ENCODE data around the gene OR13J1. TPM values are rescaled to one million over a fixed set of nuclear protein-coding genes. Genes with fewer than 3 reads are reported as not detected.

OR13J1 gene
- polyA plus RNA-seq, 1 donor, result 0.21 TPM

DNA sequence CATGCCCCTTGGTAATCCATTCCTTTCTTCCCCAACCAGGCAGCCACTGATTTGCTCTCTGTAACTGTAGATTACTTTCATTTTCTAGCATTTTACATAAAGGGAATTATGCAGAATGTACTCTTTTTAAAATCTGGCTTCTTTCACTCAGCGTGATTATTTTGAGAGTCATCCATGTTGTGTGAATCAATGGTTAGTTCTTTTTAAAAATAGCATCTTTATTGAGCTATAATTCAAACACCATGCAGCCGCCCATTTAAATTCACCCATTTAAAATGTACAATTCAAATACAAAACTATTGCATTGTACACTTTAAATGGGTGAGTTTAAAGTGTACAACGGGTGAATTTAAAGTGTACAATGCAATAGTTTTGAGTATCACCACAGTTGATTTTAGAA lies 2.3 kb upstream of the OR13J1 start:
- DNase-seq, result no peak
- Histone ChIP-seq H3K36me3 (ENCODE audit: control insufficient read depth, insufficient read depth, low read length) (no peaks in the 10 kb centered on the region), H3K9me3 (ENCODE audit: control insufficient read depth, low read depth, low read length) (no peaks in the 10 kb centered on the region), H3K4me3 (ENCODE audit: low read length) (no peak overlapping the region), H3K27ac (ENCODE audit: low read length) (no peak overlapping the region), H3K27me3 (ENCODE audit: control insufficient read depth, insufficient read depth, low read length) (peaks cover 2% of the 10 kb centered on the region), H3K4me1 (ENCODE audit: control insufficient read depth, insufficient read depth, low read length) (no peaks in the 10 kb centered on the region)
- WGBS (ENCODE audit: insufficient coverage, low lambda C conversion rate), result 70% methylated on average over 2 of the region's 3 CpGs

DNA sequence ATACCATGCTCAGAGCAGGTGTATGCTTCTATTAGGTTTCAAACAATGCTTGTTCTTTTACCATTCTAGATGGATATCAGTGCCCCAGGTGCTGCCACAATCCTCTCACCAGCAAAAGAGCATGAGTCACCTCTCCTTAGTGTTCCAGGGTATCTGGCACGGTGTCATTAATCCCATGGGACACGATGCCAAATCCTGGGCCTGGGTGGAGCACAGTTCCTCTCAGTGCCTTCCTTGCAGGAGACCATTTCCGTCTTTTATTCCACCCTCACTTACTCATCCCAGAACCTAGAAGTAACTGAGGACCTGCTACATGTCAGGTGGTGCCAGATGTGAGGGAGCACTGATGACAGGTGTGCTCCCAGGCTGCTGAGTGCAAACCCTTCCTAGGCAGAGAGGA lies 1.3 kb upstream of the OR13J1 start:
- Histone ChIP-seq H3K27ac (ENCODE audit: low read length) (no peak overlapping the region), H3K4me1 (ENCODE audit: control insufficient read depth, insufficient read depth, low read length) (no peaks in the 10 kb centered on the region), H3K9me3 (ENCODE audit: control insufficient read depth, low read depth, low read length) (no peaks in the 10 kb centered on the region), H3K4me3 (ENCODE audit: low read length) (no peak overlapping the region), H3K36me3 (ENCODE audit: control insufficient read depth, insufficient read depth, low read length) (no peaks in the 10 kb centered on the region), H3K27me3 (ENCODE audit: control insufficient read depth, insufficient read depth, low read length) (peaks cover 2% of the 10 kb centered on the region)
- WGBS (ENCODE audit: insufficient coverage, low lambda C conversion rate), result no CpG with 5 or more reads among the region's 3 CpGs
- DNase-seq, result no peak

DNA sequence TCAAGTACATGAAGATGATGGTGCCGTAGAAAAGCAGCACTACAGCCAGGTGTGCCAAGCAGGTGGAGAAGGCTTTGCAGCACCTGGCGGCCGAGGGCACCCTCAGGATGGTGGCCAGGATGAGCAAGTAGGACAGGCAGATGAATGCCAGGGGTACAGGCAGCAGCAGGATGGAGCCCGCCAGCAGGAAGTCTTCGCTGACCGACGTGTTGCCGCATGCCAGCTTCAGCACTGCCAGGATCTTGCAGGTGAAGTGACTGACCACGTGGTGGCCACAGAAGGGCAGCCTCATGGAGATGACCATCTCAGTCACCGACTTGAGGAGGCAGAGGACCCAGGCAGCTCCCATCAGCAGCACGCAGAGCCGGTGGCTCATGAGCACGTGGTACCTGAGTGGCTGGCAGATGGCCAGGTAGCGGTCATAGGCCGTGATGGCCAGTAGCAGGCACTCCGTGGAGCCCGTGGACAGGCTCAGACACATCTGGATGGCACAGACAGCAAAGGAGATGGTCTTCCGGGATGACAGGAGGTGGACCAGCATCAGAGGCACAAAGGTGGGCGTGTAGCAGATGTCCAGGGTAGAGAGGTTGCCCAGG lies 482 bp downstream of the OR13J1 start:
- Histone ChIP-seq H3K27me3 (ENCODE audit: control insufficient read depth, insufficient read depth, low read length) (peaks cover 2% of the 10 kb centered on the region), H3K9me3 (ENCODE audit: control insufficient read depth, low read depth, low read length) (no peaks in the 10 kb centered on the region), H3K4me1 (ENCODE audit: control insufficient read depth, insufficient read depth, low read length) (no peaks in the 10 kb centered on the region), H3K4me3 (ENCODE audit: low read length) (no peak overlapping the region), H3K36me3 (ENCODE audit: control insufficient read depth, insufficient read depth, low read length) (no peaks in the 10 kb centered on the region), H3K27ac (ENCODE audit: low read length) (no peak overlapping the region)
- no CpG with 5 or more reads among the region's 19 CpGs for WGBS (ENCODE audit: insufficient coverage, low lambda C conversion rate)
- DNase-seq, result no peak

DNA sequence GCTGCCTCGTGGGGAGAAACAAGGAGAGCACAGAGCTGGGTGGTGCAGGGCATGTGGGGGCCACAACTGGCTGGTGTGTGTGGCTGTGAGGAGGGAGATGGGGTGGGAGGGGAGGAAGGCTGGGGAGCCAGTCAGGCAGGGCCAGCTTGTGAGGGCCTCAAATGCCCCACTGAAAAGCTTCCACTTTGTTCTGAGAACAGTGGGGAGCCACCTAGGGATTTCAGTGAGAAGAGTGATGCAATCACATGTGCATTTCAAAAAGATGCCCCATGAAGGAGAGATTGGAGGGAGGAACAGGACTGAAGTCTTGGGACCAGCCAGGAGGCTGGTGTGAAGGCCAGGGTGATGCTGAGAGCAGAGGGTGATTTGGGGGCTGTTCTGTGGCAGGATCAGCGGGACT lies 1.3 kb downstream of the OR13J1 start:
- peaks cover 5% of the 10 kb centered on the region for H3K27me3 ChIP-seq (ENCODE audit: control insufficient read depth, insufficient read depth, low read length)
- no peak overlapping the region for H3K4me3 ChIP-seq (ENCODE audit: low read length)
- no peaks in the 10 kb centered on the region for H3K9me3 ChIP-seq (ENCODE audit: control insufficient read depth, low read depth, low read length)
- H3K4me1 ChIP-seq (ENCODE audit: control insufficient read depth, insufficient read depth, low read length), result no peaks in the 10 kb centered on the region
- H3K27ac ChIP-seq (ENCODE audit: low read length), result no peak overlapping the region
- no peak for DNase-seq
- no peaks in the 10 kb centered on the region for H3K36me3 ChIP-seq (ENCODE audit: control insufficient read depth, insufficient read depth, low read length)
- no CpG with 5 or more reads among the region's 2 CpGs for WGBS (ENCODE audit: insufficient coverage, low lambda C conversion rate)

DNA sequence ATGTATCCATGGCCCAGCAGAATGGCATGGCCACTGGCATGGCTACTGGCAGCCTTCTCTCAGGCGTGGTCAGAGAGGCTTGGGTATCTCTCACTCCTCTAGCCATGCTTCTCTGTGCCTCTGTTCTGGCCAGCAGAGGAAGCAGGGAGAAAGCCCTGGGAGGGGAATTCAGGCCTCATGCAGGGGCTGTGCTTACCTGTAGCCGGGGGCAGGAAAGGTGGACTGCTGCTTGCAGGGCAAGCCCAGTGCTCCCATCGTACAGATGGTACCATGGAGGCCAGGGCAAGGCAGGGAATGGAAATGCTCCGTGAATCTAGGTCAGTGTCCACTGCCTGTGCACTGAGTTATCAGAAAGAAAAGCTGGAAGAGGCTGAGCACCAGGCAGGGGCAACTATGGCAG lies 2.7 kb downstream of the OR13J1 start:
- Histone ChIP-seq H3K36me3 (ENCODE audit: control insufficient read depth, insufficient read depth, low read length) (no peaks in the 10 kb centered on the region), H3K27me3 (ENCODE audit: control insufficient read depth, insufficient read depth, low read length) (peaks cover 5% of the 10 kb centered on the region), H3K9me3 (ENCODE audit: control insufficient read depth, low read depth, low read length) (no peaks in the 10 kb centered on the region), H3K4me3 (ENCODE audit: low read length) (no peak overlapping the region), H3K27ac (ENCODE audit: low read length) (no peak overlapping the region), H3K4me1 (ENCODE audit: control insufficient read depth, insufficient read depth, low read length) (no peaks in the 10 kb centered on the region)
- 60% methylated on average over 1 of the region's 4 CpGs for WGBS (ENCODE audit: insufficient coverage, low lambda C conversion rate)
- no peak for DNase-seq

DNA sequence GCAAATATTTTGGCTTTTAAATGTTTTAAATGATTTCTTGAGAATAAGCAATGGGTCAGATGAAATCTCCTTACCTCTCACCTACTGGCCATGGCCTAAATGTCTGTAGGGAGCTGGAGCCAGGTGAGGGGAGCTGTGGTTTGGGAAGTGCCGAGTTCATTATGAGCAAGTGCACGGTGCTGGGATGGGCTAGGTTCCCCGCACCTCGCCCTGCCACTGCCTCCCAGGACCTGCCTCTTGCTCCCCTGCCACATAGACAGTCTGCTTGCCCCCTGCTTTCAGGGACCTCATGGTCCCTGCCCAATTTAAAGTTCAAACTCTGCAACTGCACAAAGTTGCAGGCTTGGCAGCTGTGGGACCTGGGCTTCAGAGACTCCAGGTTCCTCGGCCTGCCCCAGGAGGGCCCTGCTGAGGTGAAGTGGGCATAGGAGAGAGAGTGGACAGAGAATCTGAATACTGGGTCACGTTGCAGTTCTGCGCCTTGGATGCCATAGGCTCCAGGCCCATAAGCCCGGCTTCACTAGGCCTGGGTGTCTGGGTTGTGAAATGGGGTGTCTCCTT lies 5.4 kb downstream of the OR13J1 start:
- Histone ChIP-seq H3K36me3 (ENCODE audit: control insufficient read depth, insufficient read depth, low read length) (no peaks in the 10 kb centered on the region), H3K9me3 (ENCODE audit: control insufficient read depth, low read depth, low read length) (no peaks in the 10 kb centered on the region), H3K27me3 (ENCODE audit: control insufficient read depth, insufficient read depth, low read length) (peaks cover 14% of the 10 kb centered on the region), H3K4me3 (ENCODE audit: low read length) (no peak overlapping the region), H3K4me1 (ENCODE audit: control insufficient read depth, insufficient read depth, low read length) (peaks cover 3% of the 10 kb centered on the region), H3K27ac (ENCODE audit: low read length) (no peak overlapping the region)
- no CpG with 5 or more reads among the region's 8 CpGs for WGBS (ENCODE audit: insufficient coverage, low lambda C conversion rate)
- DNase-seq, result no peak

DNA sequence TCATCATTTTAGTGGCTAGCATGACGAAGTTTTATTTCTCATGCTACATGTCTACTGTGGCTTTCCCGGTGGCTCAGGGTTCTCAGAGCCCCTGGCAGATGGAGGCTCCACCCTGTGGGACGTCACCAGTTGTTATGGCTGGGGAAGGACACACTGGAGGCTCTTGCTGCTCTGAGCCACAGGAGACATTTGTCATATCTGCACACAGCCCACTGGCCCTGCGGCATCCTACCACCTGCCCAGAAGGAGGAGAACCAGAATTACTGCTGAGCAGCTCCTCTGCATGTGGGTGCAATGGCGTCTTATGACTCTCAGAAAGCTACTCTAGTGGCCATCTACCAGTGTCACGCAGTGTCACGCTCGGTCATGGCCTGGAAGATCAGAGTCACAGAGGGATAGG lies 6.6 kb downstream of the OR13J1 start:
- H3K9me3 ChIP-seq (ENCODE audit: control insufficient read depth, low read depth, low read length), result no peaks in the 10 kb centered on the region
- peaks cover 3% of the 10 kb centered on the region for H3K4me1 ChIP-seq (ENCODE audit: control insufficient read depth, insufficient read depth, low read length)
- no peaks in the 10 kb centered on the region for H3K36me3 ChIP-seq (ENCODE audit: control insufficient read depth, insufficient read depth, low read length)
- H3K27ac ChIP-seq (ENCODE audit: low read length), result no peak overlapping the region
- no CpG with 5 or more reads among the region's 8 CpGs for WGBS (ENCODE audit: insufficient coverage, low lambda C conversion rate)
- peaks cover 14% of the 10 kb centered on the region for H3K27me3 ChIP-seq (ENCODE audit: control insufficient read depth, insufficient read depth, low read length)
- no peak for DNase-seq
- H3K4me3 ChIP-seq (ENCODE audit: low read length), result no peak overlapping the region

DNA sequence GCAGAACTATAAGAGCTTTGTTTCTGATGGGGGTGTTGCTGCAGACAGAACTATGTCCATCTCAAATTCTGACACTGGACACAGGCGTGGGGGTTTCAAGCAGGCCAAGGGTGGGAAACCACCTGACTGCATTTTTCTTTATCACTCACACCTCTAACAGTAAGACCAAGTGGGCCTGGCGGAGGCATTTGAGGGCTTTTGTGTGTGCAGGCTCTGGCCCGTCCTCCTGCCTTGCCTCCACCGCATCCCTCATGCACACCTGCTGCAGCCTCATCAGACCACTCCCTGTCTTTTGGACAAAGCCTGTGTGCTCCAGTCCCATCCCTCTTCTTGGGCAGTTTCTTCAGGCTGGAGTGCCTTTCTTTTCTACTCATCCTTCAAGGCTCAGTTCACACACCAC lies 7.9 kb downstream of the OR13J1 start:
- H3K4me1 ChIP-seq (ENCODE audit: control insufficient read depth, insufficient read depth, low read length), result peaks cover 3% of the 10 kb centered on the region
- H3K27me3 ChIP-seq (ENCODE audit: control insufficient read depth, insufficient read depth, low read length), result peaks cover 14% of the 10 kb centered on the region
- no peak for DNase-seq
- H3K9me3 ChIP-seq (ENCODE audit: control insufficient read depth, low read depth, low read length), result no peaks in the 10 kb centered on the region
- WGBS (ENCODE audit: insufficient coverage, low lambda C conversion rate), result no CpG with 5 or more reads among the region's 4 CpGs
- no peak overlapping the region for H3K27ac ChIP-seq (ENCODE audit: low read length)
- no peak overlapping the region for H3K4me3 ChIP-seq (ENCODE audit: low read length)
- H3K36me3 ChIP-seq (ENCODE audit: control insufficient read depth, insufficient read depth, low read length), result no peaks in the 10 kb centered on the region

DNA sequence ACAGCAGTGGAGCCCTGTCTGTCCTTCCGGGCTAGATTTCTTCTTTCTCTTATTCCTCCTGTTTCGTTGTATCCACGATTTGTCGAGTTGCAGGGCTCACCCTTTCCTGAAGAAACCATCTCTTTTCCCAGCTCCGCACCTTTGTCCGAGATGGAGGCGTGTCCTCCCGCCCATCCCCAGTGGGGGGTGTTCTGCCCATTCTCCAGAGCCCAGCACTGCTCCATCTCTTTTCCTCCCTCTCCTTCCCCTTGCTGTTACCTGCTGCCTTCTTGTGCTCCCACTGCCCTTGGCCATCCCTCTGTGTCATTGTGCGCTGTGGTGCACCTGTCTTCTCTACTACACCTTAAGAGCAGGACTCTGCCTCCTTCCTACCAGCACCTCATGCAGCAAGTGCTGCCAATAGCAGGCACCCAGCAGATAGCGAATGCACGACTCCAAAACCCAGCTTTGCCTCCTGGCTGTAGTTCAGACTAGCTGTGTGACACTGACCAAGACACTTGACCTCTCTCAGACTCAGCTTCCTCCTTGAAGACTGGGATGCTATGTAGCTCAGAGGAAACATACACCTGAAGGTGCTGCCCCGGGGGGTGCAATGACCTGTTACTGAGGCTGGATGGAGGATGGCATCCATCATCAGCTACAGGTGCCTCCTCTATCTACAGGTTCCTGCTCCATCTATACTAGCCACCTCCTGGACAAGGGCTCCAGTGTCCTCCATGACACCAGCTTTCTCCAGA lies 8.9 kb downstream of the OR13J1 start:
- peaks cover 14% of the 10 kb centered on the region for H3K27me3 ChIP-seq (ENCODE audit: control insufficient read depth, insufficient read depth, low read length)
- H3K9me3 ChIP-seq (ENCODE audit: control insufficient read depth, low read depth, low read length), result no peaks in the 10 kb centered on the region
- H3K4me3 ChIP-seq (ENCODE audit: low read length), result no peak overlapping the region
- DNase-seq, result no peak
- H3K27ac ChIP-seq (ENCODE audit: low read length), result no peak overlapping the region
- WGBS (ENCODE audit: insufficient coverage, low lambda C conversion rate), result no CpG with 5 or more reads among the region's 12 CpGs
- H3K4me1 ChIP-seq (ENCODE audit: control insufficient read depth, insufficient read depth, low read length), result peaks cover 3% of the 10 kb centered on the region
- no peaks in the 10 kb centered on the region for H3K36me3 ChIP-seq (ENCODE audit: control insufficient read depth, insufficient read depth, low read length)

DNA sequence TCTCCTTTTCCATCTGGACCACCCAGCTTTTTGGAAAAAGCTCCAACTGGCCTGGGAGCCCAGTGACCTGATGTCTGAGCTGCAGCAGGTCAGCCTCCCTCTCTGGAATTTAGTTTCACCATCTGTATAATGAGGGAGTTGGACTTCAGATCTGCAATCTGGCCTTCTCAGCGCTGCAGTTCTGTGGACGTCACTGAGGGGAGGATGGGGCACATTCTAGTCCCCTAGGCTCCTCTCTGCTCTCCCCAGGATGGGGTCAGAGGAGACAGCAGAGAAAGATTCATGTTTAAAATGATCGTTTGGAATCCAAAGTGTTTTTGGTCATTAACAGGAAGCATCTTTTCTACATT lies 10.2 kb downstream of the OR13J1 start:
- H3K27ac ChIP-seq (ENCODE audit: low read length), result no peak overlapping the region
- H3K4me3 ChIP-seq (ENCODE audit: low read length), result no peak overlapping the region
- H3K4me1 ChIP-seq (ENCODE audit: control insufficient read depth, insufficient read depth, low read length), result peaks cover 3% of the 10 kb centered on the region
- peaks cover under 1% of the 10 kb centered on the region for H3K36me3 ChIP-seq (ENCODE audit: control insufficient read depth, insufficient read depth, low read length)
- WGBS (ENCODE audit: insufficient coverage, low lambda C conversion rate), result no CpG with 5 or more reads among the region's 3 CpGs
- DNase-seq, result no peak
- H3K27me3 ChIP-seq (ENCODE audit: control insufficient read depth, insufficient read depth, low read length), result peaks cover 14% of the 10 kb centered on the region
- no peaks in the 10 kb centered on the region for H3K9me3 ChIP-seq (ENCODE audit: control insufficient read depth, low read depth, low read length)
